ENCODE data around the gene NPNT. TPM values are rescaled to one million over a fixed set of nuclear protein-coding genes. Genes with fewer than 3 reads are reported as not detected.

Gene NPNT
- total and polyA plus RNA-seq, 5 donors from 2014 or later, result not detected

DNA sequence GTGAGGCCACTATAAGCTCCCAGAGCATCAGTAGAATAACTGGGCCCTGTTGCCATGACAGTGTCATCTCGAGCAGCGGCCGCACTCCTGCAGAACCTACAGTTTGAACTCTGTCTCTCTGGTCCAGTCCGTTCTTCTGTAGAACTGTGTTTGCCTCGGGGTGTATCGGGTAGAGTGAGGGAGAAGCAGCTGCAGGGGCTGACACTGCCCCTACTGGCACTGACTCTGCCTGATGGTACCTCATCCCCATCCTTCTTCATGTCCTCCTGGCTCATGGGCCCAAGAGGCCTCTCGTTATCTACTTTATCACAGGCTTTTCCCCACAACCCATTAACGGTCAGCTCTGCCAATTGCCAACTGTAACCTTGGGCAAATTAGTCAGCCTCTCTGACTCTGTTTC lies 96.5 kb downstream of the NPNT start:
- Mint-ChIP-seq H3K27me3 (no peaks in the 10 kb centered on the region), H3K36me3 (no peaks in the 10 kb centered on the region), H3K9me3 (peaks cover 0 to 11% (median 2%) of the 10 kb centered on the region in 7 donors), H3K27ac (no peak overlapping the region), H3K4me3 (no peak overlapping the region), H3K4me1 (no peaks in the 10 kb centered on the region)
- Histone ChIP-seq H3K4me1 (ENCODE audit: control insufficient read depth, insufficient read depth, low read length, poor library complexity, severe bottlenecking) (no peaks in the 10 kb centered on the region), H3K9me3 (ENCODE audit: control insufficient read depth in 2 of 2, low read length in 2 of 2) (no peaks in the 10 kb centered on the region), H3K36me3 (ENCODE audit: control insufficient read depth, insufficient read depth, low read length) (no peaks in the 10 kb centered on the region), H3K4me3 (ENCODE audit: low read depth, low read length) (no peak overlapping the region), H3K27me3 (ENCODE audit: control insufficient read depth, insufficient read depth, low read length) (no peaks in the 10 kb centered on the region), H3K27ac (ENCODE audit: insufficient read depth, low read length, poor library complexity, severe bottlenecking) (no peak overlapping the region)
- ATAC-seq (ENCODE audit: low read depth in 2 of 2) (no peak), DNase-seq (no peak)

DNA sequence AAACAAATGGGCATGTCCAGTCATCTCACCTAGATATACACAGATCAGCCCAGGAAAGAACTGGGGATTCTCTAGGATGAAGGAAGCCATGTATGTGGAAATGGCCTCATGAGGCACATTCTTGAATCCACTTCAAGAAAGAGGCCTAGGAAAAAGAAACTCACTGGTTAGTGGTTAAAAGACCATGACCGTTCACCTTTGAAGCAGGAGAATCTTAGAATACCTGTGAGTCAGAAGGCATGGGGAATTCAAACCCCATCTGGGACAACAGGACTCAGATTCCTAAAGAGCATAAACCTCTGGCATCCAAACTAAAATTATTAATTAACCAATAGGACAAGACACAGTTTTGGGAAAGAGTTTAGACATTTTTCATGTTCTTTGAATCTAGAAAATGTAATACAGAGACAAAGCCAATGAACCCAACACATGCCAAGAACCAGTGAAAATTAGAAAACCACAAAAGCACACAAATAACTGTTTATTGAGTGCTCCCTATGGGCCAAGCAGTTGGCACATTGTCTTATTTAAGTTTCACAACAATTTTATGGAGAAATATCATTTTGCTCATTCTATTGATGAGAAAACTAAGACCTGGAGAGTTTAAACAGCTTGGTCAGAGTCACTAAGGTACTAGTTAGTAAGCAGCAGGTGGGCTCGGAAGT lies 97.5 kb downstream of the NPNT start:
- Histone ChIP-seq H3K4me3 (ENCODE audit: low read depth, low read length) (no peak overlapping the region), H3K36me3 (ENCODE audit: control insufficient read depth, insufficient read depth, low read length) (no peaks in the 10 kb centered on the region), H3K27ac (ENCODE audit: insufficient read depth, low read length, poor library complexity, severe bottlenecking) (no peak overlapping the region), H3K27me3 (ENCODE audit: control insufficient read depth, insufficient read depth, low read length) (no peaks in the 10 kb centered on the region), H3K9me3 (ENCODE audit: control insufficient read depth in 2 of 2, low read length in 2 of 2) (no peaks in the 10 kb centered on the region), H3K4me1 (ENCODE audit: control insufficient read depth, insufficient read depth, low read length, poor library complexity, severe bottlenecking) (no peaks in the 10 kb centered on the region)
- H3K36me3 Mint-ChIP-seq, result no peaks in the 10 kb centered on the region
- peaks cover 0 to 9% (median 2%) of the 10 kb centered on the region in 7 donors for H3K9me3 Mint-ChIP-seq
- DNase-seq, result no peak
- H3K27ac Mint-ChIP-seq, result no peak overlapping the region
- no peak overlapping the region for H3K4me3 Mint-ChIP-seq
- H3K27me3 Mint-ChIP-seq, result no peaks in the 10 kb centered on the region
- no peaks in the 10 kb centered on the region for H3K4me1 Mint-ChIP-seq
- no peak for ATAC-seq (ENCODE audit: low read depth in 2 of 2)

DNA sequence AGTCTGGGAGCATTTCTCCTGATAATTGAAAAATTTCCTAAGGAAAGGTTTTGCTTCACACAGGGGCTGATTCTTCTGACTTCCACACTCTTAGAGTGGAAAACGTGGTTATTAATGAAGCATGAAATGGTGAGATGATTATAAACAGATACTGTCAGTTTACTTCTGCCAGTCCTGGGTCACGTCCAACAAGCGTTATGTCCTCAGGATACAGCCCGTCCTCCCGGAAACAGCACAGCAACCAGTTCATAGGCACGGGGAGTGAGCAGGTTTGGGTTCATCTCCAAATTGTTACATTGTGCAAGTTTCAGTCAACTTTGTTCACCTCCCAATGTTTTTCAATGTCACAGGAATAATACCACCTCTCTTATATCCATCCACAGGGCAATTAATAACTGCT lies 98.8 kb downstream of the NPNT start:
- Mint-ChIP-seq H3K27me3 (no peaks in the 10 kb centered on the region), H3K9me3 (peaks cover 0 to 3% (median 0%) of the 10 kb centered on the region in 7 donors), H3K4me1 (no peaks in the 10 kb centered on the region), H3K36me3 (no peaks in the 10 kb centered on the region), H3K4me3 (no peak overlapping the region), H3K27ac (no peak overlapping the region)
- Histone ChIP-seq H3K27me3 (ENCODE audit: control insufficient read depth, insufficient read depth, low read length) (no peaks in the 10 kb centered on the region), H3K9me3 (ENCODE audit: control insufficient read depth in 2 of 2, low read length in 2 of 2) (no peaks in the 10 kb centered on the region), H3K36me3 (ENCODE audit: control insufficient read depth, insufficient read depth, low read length) (no peaks in the 10 kb centered on the region), H3K4me3 (ENCODE audit: low read depth, low read length) (no peak overlapping the region), H3K27ac (ENCODE audit: insufficient read depth, low read length, poor library complexity, severe bottlenecking) (no peak overlapping the region), H3K4me1 (ENCODE audit: control insufficient read depth, insufficient read depth, low read length, poor library complexity, severe bottlenecking) (no peaks in the 10 kb centered on the region)
- ATAC-seq (ENCODE audit: low read depth in 2 of 2) (no peak), DNase-seq (no peak)

DNA sequence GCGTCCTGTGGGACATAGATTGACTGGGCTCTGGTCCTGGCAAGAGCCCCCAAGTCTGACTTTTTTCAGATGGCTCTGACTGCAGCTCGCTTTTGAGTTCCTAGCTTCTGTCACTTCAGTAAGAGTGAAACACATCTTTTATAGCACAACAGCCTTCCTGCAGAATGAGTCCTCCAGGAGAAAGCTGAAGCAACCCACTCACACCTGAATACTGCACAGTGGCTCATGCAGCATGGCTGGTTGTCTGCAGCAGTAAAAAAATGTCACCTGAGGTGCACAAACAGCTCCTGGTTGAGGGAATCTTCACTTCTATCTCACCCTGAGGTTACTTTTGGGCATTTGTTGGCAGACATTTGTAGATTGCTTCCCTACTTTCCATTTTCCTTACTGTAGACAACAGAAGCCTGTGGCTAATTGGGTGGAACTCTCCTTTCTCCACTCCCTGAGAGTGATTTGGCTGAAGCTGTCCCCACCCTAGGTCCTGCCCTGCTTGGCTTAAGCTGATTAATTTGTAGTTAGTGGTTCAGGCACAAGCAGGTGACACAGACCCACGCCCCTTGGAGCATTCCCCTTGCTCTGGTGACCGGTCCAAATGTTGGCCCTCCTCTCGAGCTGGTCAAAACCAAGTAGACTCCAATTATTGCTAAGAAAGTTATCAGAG lies 99.7 kb downstream of the NPNT start:
- no peaks in the 10 kb centered on the region for H3K36me3 ChIP-seq (ENCODE audit: control insufficient read depth, insufficient read depth, low read length)
- H3K4me3 Mint-ChIP-seq, result no peak overlapping the region
- H3K4me3 ChIP-seq (ENCODE audit: low read depth, low read length), result no peak overlapping the region
- H3K9me3 Mint-ChIP-seq, result peaks cover 0 to 2% (median 0%) of the 10 kb centered on the region in 7 donors
- no peaks in the 10 kb centered on the region for H3K27me3 ChIP-seq (ENCODE audit: control insufficient read depth, insufficient read depth, low read length)
- H3K27ac Mint-ChIP-seq, result no peak overlapping the region
- no peak for DNase-seq
- H3K4me1 Mint-ChIP-seq, result no peaks in the 10 kb centered on the region
- no peaks in the 10 kb centered on the region for H3K9me3 ChIP-seq (ENCODE audit: control insufficient read depth in 2 of 2, low read length in 2 of 2)
- no peaks in the 10 kb centered on the region for H3K27me3 Mint-ChIP-seq
- ATAC-seq (ENCODE audit: low read depth in 2 of 2), result no peak
- H3K4me1 ChIP-seq (ENCODE audit: control insufficient read depth, insufficient read depth, low read length, poor library complexity, severe bottlenecking), result no peaks in the 10 kb centered on the region
- H3K36me3 Mint-ChIP-seq, result no peaks in the 10 kb centered on the region
- H3K27ac ChIP-seq (ENCODE audit: insufficient read depth, low read length, poor library complexity, severe bottlenecking), result no peak overlapping the region

DNA sequence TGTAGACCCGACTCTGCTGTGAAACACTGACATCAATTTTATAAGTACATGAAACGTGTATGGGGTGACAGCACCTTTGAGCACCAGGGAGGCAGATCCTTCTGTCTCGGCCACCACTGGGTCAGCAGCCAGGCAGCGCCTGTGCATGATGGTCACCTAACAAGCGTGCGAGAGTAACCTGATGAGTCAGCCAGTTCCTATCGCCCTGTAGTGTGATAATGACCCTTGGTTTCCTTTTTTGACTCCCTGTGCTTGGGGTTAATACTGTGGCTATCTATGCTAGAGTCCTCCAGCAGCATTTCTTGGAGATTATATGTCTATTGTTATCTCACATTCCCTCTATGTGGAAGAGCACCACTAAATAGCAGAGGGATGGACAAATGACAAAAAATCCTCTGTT lies 101.6 kb downstream of the NPNT start:
- no peak for ATAC-seq (ENCODE audit: low read depth in 2 of 2)

DNA sequence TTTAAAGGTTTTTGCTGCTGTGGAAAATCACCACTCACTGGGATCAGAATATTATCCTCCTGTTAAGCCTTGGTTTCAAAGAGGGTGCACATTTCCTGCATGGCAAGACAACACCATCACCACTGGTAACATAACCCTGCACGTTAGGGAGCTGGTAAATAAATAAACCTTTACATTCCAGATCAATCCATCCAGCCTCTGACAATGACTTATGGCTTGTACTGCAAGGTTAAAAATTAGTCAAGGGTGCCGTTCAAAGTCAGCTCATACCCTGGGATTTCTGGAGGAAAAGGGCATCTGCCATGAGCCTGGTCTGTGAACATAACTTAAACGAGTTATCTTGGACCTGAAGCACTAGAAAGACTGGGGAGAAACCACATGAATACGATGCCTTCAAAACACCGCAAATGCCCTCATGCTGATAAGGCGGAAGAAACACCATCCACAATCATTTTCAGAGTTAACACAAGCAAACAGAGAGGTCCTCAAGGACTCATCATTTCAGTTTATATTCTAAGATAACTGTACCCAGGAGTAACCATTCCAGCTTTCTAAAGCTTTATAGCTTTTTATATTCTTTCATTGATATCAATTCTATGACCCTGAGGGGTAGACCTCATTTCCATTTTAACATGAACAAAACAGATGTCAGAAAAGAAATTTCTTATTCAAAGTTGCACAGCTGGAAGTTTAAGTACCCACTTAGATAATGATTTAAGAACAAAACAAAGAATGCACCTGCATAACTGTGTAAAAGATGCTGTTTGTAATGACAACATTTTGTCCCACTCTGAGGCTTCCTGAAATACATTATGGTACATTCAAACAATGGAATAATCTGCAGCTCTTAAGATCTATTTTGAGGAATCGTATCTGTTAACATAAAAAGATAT lies 103.1 kb downstream of the NPNT start:
- no peak overlapping the region for H3K4me3 ChIP-seq (ENCODE audit: low read depth, low read length)
- no peaks in the 10 kb centered on the region for H3K36me3 ChIP-seq (ENCODE audit: control insufficient read depth, insufficient read depth, low read length)
- no peaks in the 10 kb centered on the region for H3K27me3 Mint-ChIP-seq
- peaks cover 0 to 2% (median 0%) of the 10 kb centered on the region in 7 donors for H3K9me3 Mint-ChIP-seq
- H3K4me3 Mint-ChIP-seq, result no peak overlapping the region
- no peaks in the 10 kb centered on the region for H3K9me3 ChIP-seq (ENCODE audit: control insufficient read depth in 2 of 2, low read length in 2 of 2)
- H3K27ac ChIP-seq (ENCODE audit: insufficient read depth, low read length, poor library complexity, severe bottlenecking), result no peak overlapping the region
- H3K4me1 Mint-ChIP-seq, result no peaks in the 10 kb centered on the region
- no peaks in the 10 kb centered on the region for H3K4me1 ChIP-seq (ENCODE audit: control insufficient read depth, insufficient read depth, low read length, poor library complexity, severe bottlenecking)
- no peaks in the 10 kb centered on the region for H3K27me3 ChIP-seq (ENCODE audit: control insufficient read depth, insufficient read depth, low read length)
- H3K36me3 Mint-ChIP-seq, result no peaks in the 10 kb centered on the region
- DNase-seq (no peak), ATAC-seq (ENCODE audit: low read depth in 2 of 2) (no peak)
- no peak overlapping the region for H3K27ac Mint-ChIP-seq

More for the DNA sequence above, 101.6 kb downstream of the NPNT start:
- H3K27ac ChIP-seq (ENCODE audit: insufficient read depth, low read length, poor library complexity, severe bottlenecking), result no peak overlapping the region
- H3K27ac Mint-ChIP-seq, result no peak overlapping the region
- H3K36me3 ChIP-seq (ENCODE audit: control insufficient read depth, insufficient read depth, low read length), result no peaks in the 10 kb centered on the region
- H3K36me3 Mint-ChIP-seq, result no peaks in the 10 kb centered on the region
- no peak overlapping the region for H3K4me3 ChIP-seq (ENCODE audit: low read depth, low read length)
- no peaks in the 10 kb centered on the region for H3K4me1 Mint-ChIP-seq
- no peak overlapping the region for H3K4me3 Mint-ChIP-seq
- DNase-seq, result no peak
- H3K4me1 ChIP-seq (ENCODE audit: control insufficient read depth, insufficient read depth, low read length, poor library complexity, severe bottlenecking), result no peaks in the 10 kb centered on the region
- H3K27me3 ChIP-seq (ENCODE audit: control insufficient read depth, insufficient read depth, low read length), result no peaks in the 10 kb centered on the region
- no peaks in the 10 kb centered on the region for H3K9me3 ChIP-seq (ENCODE audit: control insufficient read depth in 2 of 2, low read length in 2 of 2)
- peaks cover 0 to 2% (median 0%) of the 10 kb centered on the region in 7 donors for H3K9me3 Mint-ChIP-seq
- H3K27me3 Mint-ChIP-seq, result no peaks in the 10 kb centered on the region

DNA sequence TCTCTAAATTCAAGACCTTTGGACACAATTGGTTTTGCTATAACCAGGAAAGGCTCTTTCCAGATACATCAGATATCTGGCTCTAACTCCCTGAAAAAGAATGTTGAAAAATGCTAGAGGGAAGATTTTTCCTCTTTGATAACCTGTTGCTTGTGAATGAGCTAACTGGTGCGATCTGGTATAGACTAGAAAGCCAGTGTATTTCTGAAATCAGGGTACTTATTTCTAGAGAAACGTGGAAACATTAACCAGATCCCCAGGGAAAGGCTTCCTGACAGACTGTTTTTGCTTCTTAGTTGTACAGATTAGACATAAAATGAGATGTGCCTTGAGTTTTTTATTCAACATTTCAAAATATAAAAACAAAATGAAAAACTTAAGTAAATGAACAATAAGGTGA lies 107.7 kb downstream of the NPNT start:
- H3K27ac Mint-ChIP-seq, result no peak overlapping the region
- H3K9me3 ChIP-seq (ENCODE audit: control insufficient read depth in 2 of 2, low read length in 2 of 2), result no peaks in the 10 kb centered on the region
- H3K36me3 Mint-ChIP-seq, result no peaks in the 10 kb centered on the region
- no peak overlapping the region for H3K4me3 Mint-ChIP-seq
- no peak overlapping the region for H3K27ac ChIP-seq (ENCODE audit: insufficient read depth, low read length, poor library complexity, severe bottlenecking)
- no peaks in the 10 kb centered on the region for H3K36me3 ChIP-seq (ENCODE audit: control insufficient read depth, insufficient read depth, low read length)
- H3K4me3 ChIP-seq (ENCODE audit: low read depth, low read length), result no peak overlapping the region
- no peaks in the 10 kb centered on the region for H3K27me3 ChIP-seq (ENCODE audit: control insufficient read depth, insufficient read depth, low read length)
- H3K4me1 ChIP-seq (ENCODE audit: control insufficient read depth, insufficient read depth, low read length, poor library complexity, severe bottlenecking), result no peaks in the 10 kb centered on the region
- no peaks in the 10 kb centered on the region for H3K4me1 Mint-ChIP-seq
- peaks cover 0 to 3% (median 0%) of the 10 kb centered on the region in 7 donors for H3K9me3 Mint-ChIP-seq
- DNase-seq, result no peak
- ATAC-seq (ENCODE audit: low read depth in 2 of 2), result no peak
- H3K27me3 Mint-ChIP-seq, result no peaks in the 10 kb centered on the region

All from CD4-positive, CD25-positive, alpha-beta regulatory T cell (primary cell).